Measurements from ENCODE around the gene GJB5. TPM values are rescaled to one million over a fixed set of nuclear protein-coding genes. Genes with fewer than 3 reads are reported as not detected.

Gene GJB5
- total and polyA plus RNA-seq, 9 of the 15 experiments (the other 6 are each of a cell fraction or from before 2014, with no cell fraction given), result 0.04 TPM; not detected in 8

GRCh38 chr1:34785231-34785874 lies 30.5 kb downstream of the GJB5 start (continued):
- no peak for TF ChIP-seq SP2 (IDR thresholded peaks at IDR 0.05; ENCODE audit: extremely low read depth, low read depth, low read length, poor library complexity, severe bottlenecking)
- TF ChIP-seq CEBPZ (IDR thresholded peaks at IDR 0.05; ENCODE audit: borderline replicate concordance, low read depth, low read length), result no peak

- no TSS peak for BruUV-seq (replicated peaks)
- no peak for TF ChIP-seq ASH1L (IDR thresholded peaks at IDR 0.05; ENCODE audit: borderline replicate concordance, low read depth, partially characterized antibody)
- no peak for TF ChIP-seq STAG1 (CRISPR knock-in tag; IDR thresholded peaks at IDR 0.05; ENCODE audit: borderline replicate concordance)
- TF ChIP-seq ZNF143 (CRISPR knock-in tag; IDR thresholded peaks at IDR 0.05), result no peak
- no peak for TF ChIP-seq MCM2 (IDR thresholded peaks at IDR 0.05; ENCODE audit: low read depth)
- TF ChIP-seq SNIP1 (IDR thresholded peaks at IDR 0.05; ENCODE audit: low read depth), result no peak
- peak; percentile 52; the same call in 1 of the 2 replicates for TF ChIP-seq ZNF263 (CRISPR knock-in tag; IDR thresholded peaks at IDR 0.05; ENCODE audit: borderline replicate concordance)
- TF ChIP-seq MIER1 (IDR thresholded peaks at IDR 0.05; ENCODE audit: low read depth), result no peak
- TF ChIP-seq PTRF (tag; IDR thresholded peaks at IDR 0.05), result no peak
- Histone ChIP-seq H3K27me3 (ENCODE audit: control insufficient read depth in 2 of 2, insufficient read depth in 2 of 2, low read length in 2 of 2) (peaks cover 24 to 74% of the 10 kb centered on the region in 2 experiments; a peak in 4 of 5 replicates), H2AFZ (ENCODE audit: low read depth, low read length) (no peak overlapping the region), H3K27ac (ENCODE audit: extremely low read depth, low read depth, low read length) (no peak overlapping the region), H4K20me1 (replicated peaks; ENCODE audit: control insufficient read depth, insufficient read depth, low read length) (peaks cover 5% of the 10 kb centered on the region; the same call in 1 of the 2 replicates), H3K9ac (ENCODE audit: insufficient read depth in 1 of 2, low read depth in 2 of 2, low read length in 2 of 2) (no peak overlapping the region), H3K4me2 (ENCODE audit: insufficient read depth, low read length) (no peak overlapping the region), H3K36me3 (ENCODE audit: control insufficient read depth, insufficient read depth, low read length) (no peaks in the 10 kb centered on the region), H3K9me3 (replicated peaks; ENCODE audit: control insufficient read depth, insufficient read depth, low read depth, low read length) (no peaks in the 10 kb centered on the region), H3K9me1 (ENCODE audit: control insufficient read depth, insufficient read depth, low read length) (peaks cover 4% of the 10 kb centered on the region), H3K4me3 (no peak overlapping the region), H3K4me1 (replicated peaks in 1 of 2; ENCODE audit: control insufficient read depth in 2 of 2, insufficient read depth in 2 of 2, low read length in 2 of 2) (peaks cover 0 to 16% of the 10 kb centered on the region in 2 experiments; a peak in 1 of 5 replicates), H3K79me2 (ENCODE audit: control insufficient read depth, insufficient read depth, low read length) (no peaks in the 10 kb centered on the region)
- DNase-seq (ENCODE audit: extremely low read depth in 1 of 4, low spot score in 3 of 4) (no peak), FAIRE-seq (no peak), ATAC-seq (peak; percentile 7)
- intact Hi-C loops (cut with micrococcal nuclease), result loop anchor here (1.0 to 5.0 kb wide), 2 partner anchors 59 to 656 kb away; no protein-coding TSS in a partner anchor
- ChIA-PET POLR2A (no interaction called here), CTCF (ENCODE audit: low intra/inter-chr PET ratio) (interaction anchor here (1.0 to 3.9 kb wide), 4 partner anchors 67 to 941 kb away, joined by 3 to 45 read pairs (median 10); no protein-coding TSS in a partner anchor)
- 0% methylated on average over 4 of the region's 4 CpGs for WGBS (ENCODE audit: insufficient coverage, low coverage, missing lambda C conversion rate)
- in situ Hi-C loops (cut with MboI), result loop anchor here (5.0 kb wide), 1 partner anchor 61 kb away; no protein-coding TSS in a partner anchor
Observed at GRCh38 chr1:34785875-34786470, 31.1 kb downstream of the GJB5 start.

Measured in K562 (cell line).